Panc1 (cell line): ENCODE results near the gene PFN1. TPM values are rescaled to one million over a fixed set of nuclear protein-coding genes. Genes with fewer than 3 reads are reported as not detected.

Experiments
- ATAC-seq: fragments of 200-7000 bp; cut with Tn5 transposase; 2 replicates; pipeline ENCODE4 v1.9.1; 2020; ENCODE audit warnings: mild to moderate bottlenecking, moderate library complexity
- Bru-seq: library from RNA; stranded (reverse); fragments of 400-500 nt; gene quantifications from one replicate; lab custom pipeline; 2021; lab: Mats Ljungman, UMichigan
- BruChase-seq, 2 experiments: library from RNA; stranded (reverse); fragments of 400-500 nt; gene quantifications; one replicate each; lab custom pipeline; 2021; lab: Mats Ljungman, UMichigan
- BruUV-seq: library from RNA; stranded (reverse); fragments of 400-500 nt; replicated peaks from 2 replicates; lab custom pipeline; 2021; lab: Mats Ljungman, UMichigan
- CTCF ChIA-PET: fragments of 300-600 bp; sonication (Branson Sonifier 250); formaldehyde crosslinking; loops from one replicate; lab custom pipeline; 2022; ENCODE audit warnings: antibody characterized with exemption; lab: Charles Lee
- POLR2A ChIA-PET: fragments of 300-600 bp; sonication (Branson Sonifier 250); formaldehyde crosslinking; loops from one replicate; lab custom pipeline; 2022; ENCODE audit warnings: antibody characterized with exemption; lab: Charles Lee
- DNase-seq: peaks from one replicate; pipeline ENCODE4 v3.0.0-alpha.2; 2010; ENCODE audit warnings: low read depth, low spot score
- H3K27ac ChIP-seq: 2 replicates; pipeline ENCODE4 v1.5.1; 2011; ENCODE audit warnings: mild to moderate bottlenecking, low read length, inconsistent platforms
- H3K27me3 ChIP-seq: fragments of 200-500 bp; sonication (Bioruptor generic); 2 replicates; pipeline ENCODE4 v1.6.0; 2014; ENCODE audit warnings: low read length, inconsistent platforms; ENCODE audit not compliant: control insufficient read depth, insufficient read depth
- H3K36me3 ChIP-seq: fragments of 200-500 bp; sonication (Bioruptor generic); 2 replicates; pipeline ENCODE4 v1.5.1; 2014; ENCODE audit warnings: inconsistent platforms, mild to moderate bottlenecking, low read length, moderate library complexity; ENCODE audit not compliant: control insufficient read depth, insufficient read depth
- H3K4me1 ChIP-seq: 2 replicates; pipeline ENCODE4 v1.5.1; 2011; ENCODE audit warnings: inconsistent platforms, mild to moderate bottlenecking, low read length, moderate library complexity; ENCODE audit not compliant: control insufficient read depth, insufficient read depth
- H3K4me3 ChIP-seq, 2 experiments: 2 replicates each; pipeline ENCODE4 v1.5.1; 2011 to 2012; ENCODE audit warnings: low read depth in 2 of 2, low read length in 2 of 2, mild to moderate bottlenecking in 2 of 2, inconsistent platforms in 1 of 2, moderate library complexity in 1 of 2
- H3K9me3 ChIP-seq: fragments of 200-500 bp; sonication (Bioruptor generic); 2 replicates; pipeline ENCODE4 v1.5.1; 2014; ENCODE audit warnings: low read depth, mild to moderate bottlenecking, inconsistent platforms, low read length, moderate library complexity; ENCODE audit not compliant: control insufficient read depth, insufficient read depth
- CTCF ChIP-seq: fragments of 450-650 bp; IDR thresholded peaks from 2 replicates; pipeline ENCODE4 v1.5.1; 2017; ENCODE audit warnings: mild to moderate bottlenecking
- POLR2AphosphoS5 ChIP-seq: IDR thresholded peaks from 2 replicates; pipeline ENCODE4 v1.6.1; 2012; ENCODE audit warnings: mild to moderate bottlenecking, low read depth, low read length, moderate library complexity
- REST ChIP-seq, 2 experiments: IDR thresholded peaks; 2 replicates each; pipeline ENCODE4 v1.6.1; 2011 to 2012; ENCODE audit warnings: low read depth in 2 of 2, control low read depth in 1 of 2, low read length in 1 of 2, mild to moderate bottlenecking in 1 of 2, moderate library complexity in 1 of 2; ENCODE audit not compliant: insufficient read depth in 1 of 2
- SIN3A ChIP-seq: IDR thresholded peaks from 2 replicates; pipeline ENCODE4 v1.6.1; 2012; ENCODE audit warnings: low read depth, mild to moderate bottlenecking, low read length, moderate library complexity, borderline replicate concordance; ENCODE audit not compliant: insufficient read depth
- TCF7L2 ChIP-seq: IDR thresholded peaks from 2 replicates; pipeline ENCODE4 v1.6.1; 2011; ENCODE audit warnings: mild to moderate bottlenecking, low read depth, low read length, inconsistent platforms
- in situ Hi-C: cut with HindIII; loops from 2 replicates; pipeline ENCODE4 v1.10.0; 2016; ENCODE audit warnings: low sequenced_read_pairs, low pct_unique_long_range_greater_than_20kb
- intact Hi-C: fragments of 100-400 bp; cut with micrococcal nuclease; formaldehyde crosslinking; loops from one replicate; pipeline ENCODE4 v1.10.0; 2022; ENCODE audit not compliant: unreplicated experiment
- long read RNA-seq: library from polyadenylated mRNA; unstranded; transcript quantifications from one replicate; pipeline ENCODE4 v2.0.0, GENCODE V29; 2021; ENCODE audit not compliant: unreplicated experiment
- polyA plus RNA-seq: library from polyadenylated mRNA; unstranded; fragments of >200 nt; gene quantifications from one replicate; pipeline ENCODE4 v1.2.1, GENCODE V29; 2012; ENCODE audit warnings: missing spikeins; ENCODE audit not compliant: insufficient read length
- total RNA-seq: library from RNA; stranded (reverse); gene quantifications from one replicate; pipeline ENCODE4 v1.2.1, GENCODE V29; 2021; ENCODE audit not compliant: unreplicated experiment

The PFN1 gene
- total RNA-seq (1,074 TPM), Bru-seq, nascent RNA (percentile 99 among the genes with signal in this experiment), BruChase-seq, experiment 1, labeled RNA remaining after a 2-hour chase (percentile 98 among the genes with signal in this experiment), BruChase-seq, experiment 2, labeled RNA remaining after a 6-hour chase (percentile 99 among the genes with signal in this experiment)
- 3,457 TPM for polyA plus RNA-seq
- long read RNA-seq, transcript PFN1-201 (3 exons, 1,291 nt) = major isoform, 866 of 934 reads
- long read RNA-seq, transcript PFN1-203 (2 exons, 1,173 nt) = minor isoform, 44 of 934 reads
- long read RNA-seq, partial matches to known transcripts = 11 of 934 reads
- long read RNA-seq, other reads (novel, unspliced or antisense) = 13 of 934 reads

- intact Hi-C loops (no loop called here), in situ Hi-C loops (no loop called here)
- DNase-seq (no peak), ATAC-seq (peak; percentile 40)
- Histone ChIP-seq H3K4me3 (peak within 1 kb of the TSS; percentile 83 to 85), H3K9me3 (no peaks in the 10 kb centered on the region), H3K27me3 (no peaks in the 10 kb centered on the region), H3K4me1 (peaks cover 35% of the 10 kb centered on the region), H3K36me3 (peaks cover 6% of the 10 kb centered on the region), H3K27ac (peak within 1 kb of the TSS; percentile 94)
- ChIA-PET POLR2A (interaction anchor here (0.6 to 1.1 kb wide), 3 partner anchors 19 to 1000 kb away, joined by 4 to 11 read pairs (median 8); partner anchors contain the start of gene SPAG7), CTCF (no interaction called here)
- BruUV-seq = no TSS peak
- TF ChIP-seq REST (IDR thresholded peaks at IDR 0.05; ENCODE audit: insufficient read depth in 1 of 2, low read depth in 2 of 2, low read length in 1 of 2) (0 out of 4 replicates have a peak, but pooled peaks of 1 of the 2 experiments have one; percentile 10), CTCF (no peak), POLR2AphosphoS5 (peak; percentile 70), TCF7L2 (no peak), SIN3A (0 out of 2 replicates have a peak, but pooled peaks have one; percentile 80)
These were observed at the start of gene PFN1 for GRCh38 chr17:4948166-4948930. Gene PFN1, minus strand, starts transcription at chr17:4948530. Its CDS starts 136 bp downstream, at chr17:4948394.

GRCh38 chr17:4997302-4998026 lies 49.1 kb upstream of the PFN1 start, which contains the start of the genes INCA1 and KIF1C:
Gene INCA1, minus strand, starts transcription at chr17:4997522. Its CDS starts 3,085 bp downstream, at chr17:4994437.
Gene KIF1C, plus strand, starts transcription at chr17:4997950. Its CDS starts 2,297 bp downstream, at chr17:5000247.
- intact Hi-C loops = no loop called here
- ChIA-PET CTCF (no interaction called here), POLR2A (no interaction called here)
- no peaks in the 10 kb centered on the region; the same call in 1 of the 2 replicates for H3K36me3 ChIP-seq
- H3K9me3 ChIP-seq = no peaks in the 10 kb centered on the region
- TF ChIP-seq SIN3A (no peak; the same call in 1 of the 2 replicates), POLR2AphosphoS5 (peak; percentile 61)
- in situ Hi-C loops = no loop called here
- DNase-seq (peak; percentile 33), ATAC-seq (peak; percentile 96)
- peak within 1 kb of the TSS; percentile 83 for H3K27ac ChIP-seq
- BruUV-seq = no TSS peak
- no peaks in the 10 kb centered on the region for H3K4me1 ChIP-seq
- H3K4me3 ChIP-seq = peak within 1 kb of the TSS; percentile 74 to 79
- no peaks in the 10 kb centered on the region for H3K27me3 ChIP-seq
